HG03064 (cell line): Measurements from ENCODE around the gene SEC23A.
"Not testable (repeated sequence)": the region's sequence is repeated elsewhere in the genome, so short reads cannot be mapped to it uniquely, and the experiment has no call there.

Experiments
- ATAC-seq: cut with Tn5 transposase; IDR thresholded peaks from one replicate; pipeline ENCODE4 v1.9.1; 2021; ENCODE audit warnings: low read depth; ENCODE audit not compliant: unreplicated experiment

Gene SEC23A

GRCh38 chr14:39094515-39094914 lies 8.5 kb downstream of the SEC23A start:
- no peak for ATAC-seq

GRCh38 chr14:39091716-39092115 lies 11.3 kb downstream of the SEC23A start:
- ATAC-seq: no peak

GRCh38 chr14:39090548-39091111 lies 12.4 kb downstream of the SEC23A start:
- no peak for ATAC-seq

GRCh38 chr14:39087493-39087892 lies 15.5 kb downstream of the SEC23A start:
- ATAC-seq: no peak

GRCh38 chr14:39085933-39086332 lies 17.1 kb downstream of the SEC23A start:
- no peak for ATAC-seq

- ATAC-seq: no peak
Measured at GRCh38 chr14:39083127-39083526, 19.9 kb downstream of the SEC23A start.

GRCh38 chr14:39080886-39081285 lies 22.1 kb downstream of the SEC23A start:
- no peak for ATAC-seq

- no peak for ATAC-seq
Measured at GRCh38 chr14:39071096-39071495, 31.9 kb downstream of the SEC23A start.

- no peak for ATAC-seq
Measured at GRCh38 chr14:39069923-39070322, 33.1 kb downstream of the SEC23A start.

- not testable (repeated sequence) for ATAC-seq
Measured at GRCh38 chr14:39069169-39069805, 33.7 kb downstream of the SEC23A start.

GRCh38 chr14:39060818-39061437 lies 42.1 kb downstream of the SEC23A start:
- ATAC-seq: peak; percentile 99

- ATAC-seq: no peak
Measured at GRCh38 chr14:39055786-39056474, 47.1 kb downstream of the SEC23A start.

GRCh38 chr14:39052869-39053454 lies 50.1 kb downstream of the SEC23A start:
- ATAC-seq: not testable (repeated sequence)

- ATAC-seq: no peak
Measured at GRCh38 chr14:39050389-39050788, 52.6 kb downstream of the SEC23A start.

GRCh38 chr14:39045889-39046288 lies 57.1 kb downstream of the SEC23A start:
- ATAC-seq: not testable (repeated sequence)

- ATAC-seq: no peak
Measured at GRCh38 chr14:39043352-39043943, 59.6 kb downstream of the SEC23A start.

GRCh38 chr14:39040529-39040928 lies 62.5 kb downstream of the SEC23A start:
- no peak for ATAC-seq

- no peak for ATAC-seq
Measured at GRCh38 chr14:39038542-39038941, 64.5 kb downstream of the SEC23A start.

- ATAC-seq: no peak
Measured at GRCh38 chr14:39036760-39037159, 66.3 kb downstream of the SEC23A start.

GRCh38 chr14:39035336-39035735 lies 67.7 kb downstream of the SEC23A start:
- no peak for ATAC-seq
